ENCODE measurements around the gene ZNF124. TPM values are rescaled to one million over a fixed set of nuclear protein-coding genes. Genes with fewer than 3 reads are reported as not detected.

Gene ZNF124
- polyA plus RNA-seq, 2 of the 4 experiments (the other 2 are of a cell fraction): 4.4 to 6.4 TPM

- FAIRE-seq (no peak), DNase-seq (ENCODE audit: low read depth in 1 of 2, low spot score in 1 of 2) (no peak), ATAC-seq (no peak)
- peaks cover 79% of the 10 kb centered on the region for H3K9me3 ChIP-seq
- ChIA-PET POLR2A (no interaction called here), CTCF (interaction anchor here (0.6 kb wide), 1 partner anchor 96 kb away, joined by 3 read pairs; no protein-coding TSS in a partner anchor)
- no peak overlapping the region for H3K4me2 ChIP-seq
- TF ChIP-seq HDAC2 (IDR thresholded peaks at IDR 0.05): no peak
- TF ChIP-seq NPAS2 (CRISPR knock-in tag; IDR thresholded peaks at IDR 0.05; ENCODE audit: borderline replicate concordance): no peak
- no peak for TF ChIP-seq CHD2 (IDR thresholded peaks at IDR 0.05; ENCODE audit: low read length, partially characterized antibody)
- no peak for TF ChIP-seq E2F6 (IDR thresholded peaks at IDR 0.05; ENCODE audit: borderline replicate concordance, low read depth)
- no peak for TF ChIP-seq TP53 (CRISPR knock-in tag; IDR thresholded peaks at IDR 0.05)
- no peak for TF ChIP-seq CBX8 (IDR thresholded peaks at IDR 0.05)
- no peak for TF ChIP-seq EP300 (IDR thresholded peaks at IDR 0.05)
- no peak for TF ChIP-seq MYC (IDR thresholded peaks at IDR 0.05; ENCODE audit: borderline replicate concordance, low read length)
- no peak for TF ChIP-seq ZFP36 (IDR thresholded peaks at IDR 0.05; ENCODE audit: borderline replicate concordance, partially characterized antibody)
- TF ChIP-seq FOSB (CRISPR knock-in tag; IDR thresholded peaks at IDR 0.05): no peak
- no peak for TF ChIP-seq HOXB13 (CRISPR knock-in tag; IDR thresholded peaks at IDR 0.05; ENCODE audit: low read depth)
- no peak for TF ChIP-seq MAX (IDR thresholded peaks at IDR 0.05)
- TF ChIP-seq ZC3H11A (IDR thresholded peaks at IDR 0.05): no peak
- no peak for TF ChIP-seq EHMT2 (IDR thresholded peaks at IDR 0.05; ENCODE audit: low read depth)
- TF ChIP-seq SMC3 (IDR thresholded peaks at IDR 0.05): no peak
- no peaks in the 10 kb centered on the region for H3K4me1 ChIP-seq
- no peak overlapping the region for H3K27ac ChIP-seq
- no peak overlapping the region for H3K4me3 ChIP-seq
- WGBS (ENCODE audit: missing lambda C conversion rate): 70% methylated on average over 15 of the region's 15 CpGs
Observed at GRCh38 chr1:247105966-247106365, 65.9 kb downstream of the ZNF124 start.

Small RNA genes lying within 50 kb of the gene (small RNA-seq; reads per million reads assigned to genes)
- gene AL390728.3 (0 reads per million in 6 experiments), gene RNA5SP82 (0 reads per million in 6 experiments)

Other genes with a start within 250 kb of the ZNF124 start
- gene AHCTF1, start 240.1 kb downstream of the ZNF124 start, polyA plus RNA-seq (2011; rRNA removed): 40.7 and 44.7 TPM in 2 replicates
- 26.0 to 28.8 TPM (median 27.0 TPM) in 3 replicates for gene AHCTF1, start 240.1 kb downstream of the ZNF124 start, polyA plus RNA-seq (2017; fragmentation: RNase III; extraction: RNeasy Plus Mini Kit Qiagen cat#74134 plus additional on column Dnase treatment)
- 1.7 and 2.6 TPM in 2 replicates for gene ZNF695, start 164.0 kb downstream of the ZNF124 start, polyA plus RNA-seq (2011; rRNA removed)
- gene ZNF695, start 164.0 kb downstream of the ZNF124 start, polyA plus RNA-seq (2017; fragmentation: RNase III; extraction: RNeasy Plus Mini Kit Qiagen cat#74134 plus additional on column Dnase treatment): 2.5 to 3.3 TPM (median 2.7 TPM) in 3 replicates
- 3.5 and 4.3 TPM in 2 replicates for gene ZNF670, start 93.2 kb downstream of the ZNF124 start, polyA plus RNA-seq (2011; rRNA removed)
- 2.9 to 3.3 TPM (median 3.0 TPM) in 3 replicates for gene ZNF670, start 93.2 kb downstream of the ZNF124 start, polyA plus RNA-seq (2017; fragmentation: RNase III; extraction: RNeasy Plus Mini Kit Qiagen cat#74134 plus additional on column Dnase treatment)
- 5.3 and 5.4 TPM in 2 replicates for gene ZNF669, start 67.7 kb downstream of the ZNF124 start, polyA plus RNA-seq (2011; rRNA removed)
- 3.6 to 3.7 TPM (median 3.6 TPM) in 3 replicates for gene ZNF669, start 67.7 kb downstream of the ZNF124 start, polyA plus RNA-seq (2017; fragmentation: RNase III; extraction: RNeasy Plus Mini Kit Qiagen cat#74134 plus additional on column Dnase treatment)
- gene VN1R5, start 84.1 kb upstream of the ZNF124 start, polyA plus RNA-seq (2011; rRNA removed): not detected in 2 replicates
- not detected in 3 replicates for gene VN1R5, start 84.1 kb upstream of the ZNF124 start, polyA plus RNA-seq (2017; fragmentation: RNase III; extraction: RNeasy Plus Mini Kit Qiagen cat#74134 plus additional on column Dnase treatment)
- gene ZNF496, start 159.8 kb upstream of the ZNF124 start, polyA plus RNA-seq (2011; rRNA removed): 16.1 and 19.5 TPM in 2 replicates
- gene ZNF496, start 159.8 kb upstream of the ZNF124 start, polyA plus RNA-seq (2017; fragmentation: RNase III; extraction: RNeasy Plus Mini Kit Qiagen cat#74134 plus additional on column Dnase treatment): 12.2 to 13.5 TPM (median 13.1 TPM) in 3 replicates
- gene NLRP3, start 244.2 kb upstream of the ZNF124 start, polyA plus RNA-seq (2011; rRNA removed): not detected in 2 replicates
- not detected in 3 replicates for gene NLRP3, start 244.2 kb upstream of the ZNF124 start, polyA plus RNA-seq (2017; fragmentation: RNase III; extraction: RNeasy Plus Mini Kit Qiagen cat#74134 plus additional on column Dnase treatment)